ENCODE measurements around the gene OSMR. TPM values are rescaled to one million over a fixed set of nuclear protein-coding genes. Genes with fewer than 3 reads are reported as not detected.

OSMR gene
- polyA plus RNA-seq, 2 of the 4 experiments (the other 2 are of a cell fraction): 58.5 to 92.4 TPM

- TF ChIP-seq USF2 (IDR thresholded peaks at IDR 0.05): no peak
- peak; percentile 80; the same call in 2 of the 3 replicates for TF ChIP-seq BCL3 (IDR thresholded peaks at IDR 0.05)
- TF ChIP-seq ELK1 (IDR thresholded peaks at IDR 0.05; ENCODE audit: low read depth, low read length): no peak
- TF ChIP-seq ZSCAN20 (CRISPR knock-in tag; IDR thresholded peaks at IDR 0.05): no peak
- peak; percentile 74; the same call in 1 of the 2 replicates for TF ChIP-seq GATA3 (IDR thresholded peaks at IDR 0.05; ENCODE audit: borderline replicate concordance)
- TF ChIP-seq RFX5 (IDR thresholded peaks at IDR 0.05): no peak
- 0 out of 3 replicates have a peak, but pooled peaks have one; percentile 8 for TF ChIP-seq SMC3 (IDR thresholded peaks at IDR 0.05)
- no peak for TF ChIP-seq HDAC2 (IDR thresholded peaks at IDR 0.05)
- TF ChIP-seq RCOR1 (IDR thresholded peaks at IDR 0.05; ENCODE audit: low read depth, low read length): no peak
- peak; percentile 84 to 86; a peak in 4 of 5 replicates for TF ChIP-seq EP300 (IDR thresholded peaks at IDR 0.05)
- peak; percentile 95 for TF ChIP-seq HES2 (IDR thresholded peaks at IDR 0.05)
- no peak for TF ChIP-seq NR3C1 (IDR thresholded peaks at IDR 0.05)
- TF ChIP-seq MAX (IDR thresholded peaks at IDR 0.05): peak; percentile 49
- peak; percentile 76 for TF ChIP-seq MAFK (IDR thresholded peaks at IDR 0.05; ENCODE audit: partially characterized antibody)
- TF ChIP-seq ZFP36 (IDR thresholded peaks at IDR 0.05; ENCODE audit: borderline replicate concordance, partially characterized antibody): no peak
- TF ChIP-seq ATOH8 (CRISPR knock-in tag; IDR thresholded peaks at IDR 0.05; ENCODE audit: low read depth): no peak
- no peak for TF ChIP-seq HOXB13 (CRISPR knock-in tag; IDR thresholded peaks at IDR 0.05; ENCODE audit: low read depth)
- TF ChIP-seq ZNF302 (CRISPR knock-in tag; IDR thresholded peaks at IDR 0.05): no peak
- no peak for TF ChIP-seq ESRRA (IDR thresholded peaks at IDR 0.05; ENCODE audit: borderline replicate concordance, low read length)
- no peak for TF ChIP-seq EHF (CRISPR knock-in tag; IDR thresholded peaks at IDR 0.05)
- TF ChIP-seq RNF2 (IDR thresholded peaks at IDR 0.05; ENCODE audit: borderline replicate concordance, low read depth): no peak
- no peak for TF ChIP-seq POLR2AphosphoS2 (conservative IDR thresholded peaks at IDR 0.05; ENCODE audit: low read length)
- TF ChIP-seq CEBPB (IDR thresholded peaks at IDR 0.05): peak; percentile 98 to 99
- no peak for TF ChIP-seq KDM1A (IDR thresholded peaks at IDR 0.05; ENCODE audit: low read depth)
Measured at GRCh38 chr5:38871790-38872551, 26.2 kb downstream of the OSMR start (continued).

- ATAC-seq (no peak), DNase-seq (ENCODE audit: low read depth in 1 of 2, low spot score in 1 of 2) (no peak), FAIRE-seq (no peak)
- Histone ChIP-seq H3K27ac (peak overlapping the region; percentile 86 to 90), H3K4me2 (peak overlapping the region; percentile 69), H3K4me3 (peak overlapping the region; percentile 11; the same call in 1 of the 3 replicates), H3K9me3 (no peaks in the 10 kb centered on the region), H3K4me1 (peaks cover 60% of the 10 kb centered on the region)
- WGBS (ENCODE audit: missing lambda C conversion rate): 84% methylated on average over 1 of the region's 1 CpG
- TF ChIP-seq HMGXB4 (CRISPR knock-in tag; IDR thresholded peaks at IDR 0.05; ENCODE audit: borderline replicate concordance) (no peak), GATA3 (IDR thresholded peaks at IDR 0.05; ENCODE audit: borderline replicate concordance) (no peak)
- ChIA-PET POLR2A (interaction anchor here (0.8 to 2.6 kb wide), 9 partner anchors 14 to 274 kb away, joined by 3 to 59 read pairs (median 5); partner anchors contain the start of gene OSMR), CTCF (interaction anchor here (1.2 to 2.1 kb wide), 3 partner anchors 26 to 431 kb away, joined by 3 to 7 read pairs (median 4); no protein-coding TSS in a partner anchor)
Measured at GRCh38 chr5:38872826-38873225, 27.0 kb downstream of the OSMR start.

Measured in A549 (cell line).